GM21737 (cell line): ENCODE measurements around the gene LEMD2.

Source experiments
- ATAC-seq: cut with Tn5 transposase; IDR thresholded peaks from one replicate; pipeline ENCODE4 v1.9.1; 2021; ENCODE audit warnings: mild to moderate bottlenecking, moderate library complexity; ENCODE audit not compliant: unreplicated experiment

The LEMD2 gene

GRCh38 chr6:33777398-33778388 lies 11.2 kb downstream of the LEMD2 start:
- no peak for ATAC-seq

- ATAC-seq = no peak
These were observed 12.2 kb downstream of the LEMD2 start for GRCh38 chr6:33776764-33777163.

GRCh38 chr6:33776186-33776585 lies 12.7 kb downstream of the LEMD2 start:
- ATAC-seq = no peak

- no peak for ATAC-seq
These were observed 14.2 kb downstream of the LEMD2 start for GRCh38 chr6:33774774-33775173.

GRCh38 chr6:33772902-33773472 lies 15.9 kb downstream of the LEMD2 start:
- ATAC-seq = no peak

GRCh38 chr6:33772082-33772830 lies 16.7 kb downstream of the LEMD2 start:
- no peak for ATAC-seq

- no peak for ATAC-seq
These were observed 17.5 kb downstream of the LEMD2 start for GRCh38 chr6:33771146-33772081.

- ATAC-seq = no peak
These were observed 18.1 kb downstream of the LEMD2 start for GRCh38 chr6:33770833-33771145.

- ATAC-seq = no peak
These were observed 18.7 kb downstream of the LEMD2 start for GRCh38 chr6:33770124-33770832.

GRCh38 chr6:33769248-33769821 lies 19.6 kb downstream of the LEMD2 start:
- ATAC-seq = no peak

- no peak for ATAC-seq
These were observed 20.2 kb downstream of the LEMD2 start for GRCh38 chr6:33768644-33769120.

- ATAC-seq = no peak
These were observed 21.7 kb downstream of the LEMD2 start for GRCh38 chr6:33766921-33767907.

GRCh38 chr6:33765368-33765767 lies 23.6 kb downstream of the LEMD2 start:
- ATAC-seq = no peak

- no peak for ATAC-seq
These were observed 24.9 kb downstream of the LEMD2 start for GRCh38 chr6:33764036-33764435.

- ATAC-seq = no peak
These were observed 25.4 kb downstream of the LEMD2 start for GRCh38 chr6:33763483-33763882.

GRCh38 chr6:33762713-33763112 lies 26.2 kb downstream of the LEMD2 start:
- no peak for ATAC-seq

- no peak for ATAC-seq
These were observed 26.9 kb downstream of the LEMD2 start for GRCh38 chr6:33761922-33762629.

GRCh38 chr6:33761581-33761921 lies 27.4 kb downstream of the LEMD2 start:
- no peak for ATAC-seq
